Astrocyte (in vitro differentiated cells and primary cell): ENCODE data around the gene HTR3E.

Source experiments
- EZH2 ChIP-seq: IDR thresholded peaks from 2 replicates; pipeline ENCODE4 v1.6.1; 2012; ENCODE audit warnings: mild to moderate bottlenecking, low read length, inconsistent platforms; ENCODE audit not compliant: insufficient read depth
- TF ChIP-seq, protein P1 (sequence below): IDR thresholded peaks from 2 replicates; pipeline ENCODE4 v1.5.1; 2011; ENCODE audit warnings: low read depth, mild to moderate bottlenecking, inconsistent platforms, low read length, moderate library complexity; ENCODE audit not compliant: insufficient read depth

GRCh38 chr3:184142199-184142598 is 45.3 kb downstream of the HTR3E start:
- TF ChIP-seq, protein P1, sequence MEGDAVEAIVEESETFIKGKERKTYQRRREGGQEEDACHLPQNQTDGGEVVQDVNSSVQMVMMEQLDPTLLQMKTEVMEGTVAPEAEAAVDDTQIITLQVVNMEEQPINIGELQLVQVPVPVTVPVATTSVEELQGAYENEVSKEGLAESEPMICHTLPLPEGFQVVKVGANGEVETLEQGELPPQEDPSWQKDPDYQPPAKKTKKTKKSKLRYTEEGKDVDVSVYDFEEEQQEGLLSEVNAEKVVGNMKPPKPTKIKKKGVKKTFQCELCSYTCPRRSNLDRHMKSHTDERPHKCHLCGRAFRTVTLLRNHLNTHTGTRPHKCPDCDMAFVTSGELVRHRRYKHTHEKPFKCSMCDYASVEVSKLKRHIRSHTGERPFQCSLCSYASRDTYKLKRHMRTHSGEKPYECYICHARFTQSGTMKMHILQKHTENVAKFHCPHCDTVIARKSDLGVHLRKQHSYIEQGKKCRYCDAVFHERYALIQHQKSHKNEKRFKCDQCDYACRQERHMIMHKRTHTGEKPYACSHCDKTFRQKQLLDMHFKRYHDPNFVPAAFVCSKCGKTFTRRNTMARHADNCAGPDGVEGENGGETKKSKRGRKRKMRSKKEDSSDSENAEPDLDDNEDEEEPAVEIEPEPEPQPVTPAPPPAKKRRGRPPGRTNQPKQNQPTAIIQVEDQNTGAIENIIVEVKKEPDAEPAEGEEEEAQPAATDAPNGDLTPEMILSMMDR: no peak
- no peak for TF ChIP-seq EZH2
